OCI-LY1 (cell line): ENCODE results near the gene B4GALT5.

Experiments
- H2AFZ ChIP-seq: fragments of 200-600 bp; sonication (generic), shearing (Covaris generic); 2 replicates; pipeline ENCODE4 v1.6.0; 2014; ENCODE audit warnings: antibody characterized with exemption, mild to moderate bottlenecking, low read length
- H3F3A ChIP-seq: fragments of 200-600 bp; sonication (generic), shearing (Covaris generic); 2 replicates; pipeline ENCODE4 v1.6.0; 2014; ENCODE audit warnings: mild to moderate bottlenecking, antibody characterized with exemption, low read length, moderate library complexity; ENCODE audit not compliant: insufficient read depth
- H3K27ac ChIP-seq: fragments of 200-600 bp; sonication (generic); 2 replicates; pipeline ENCODE4 v1.5.1; 2014; ENCODE audit warnings: low read length, mixed run types, mild to moderate bottlenecking, low read depth; ENCODE audit not compliant: poor library complexity, severe bottlenecking
- H3K27me3 ChIP-seq: fragments of 200-600 bp; sonication (generic); 2 replicates; pipeline ENCODE4 v1.6.0; 2014; ENCODE audit warnings: antibody characterized with exemption, mild to moderate bottlenecking, low read length, moderate library complexity; ENCODE audit not compliant: insufficient read depth
- H3K36me3 ChIP-seq: fragments of 200-600 bp; sonication (generic); 2 replicates; pipeline ENCODE4 v1.6.1; 2014; ENCODE audit warnings: mild to moderate bottlenecking, antibody characterized with exemption, low read length, moderate library complexity, mixed read lengths; ENCODE audit not compliant: insufficient read depth
- H3K4me1 ChIP-seq: fragments of 200-600 bp; sonication (generic); 2 replicates; pipeline ENCODE4 v1.5.1; 2014; ENCODE audit warnings: mild to moderate bottlenecking, low read length, moderate library complexity; ENCODE audit not compliant: insufficient read depth, severe bottlenecking
- H3K4me2 ChIP-seq: fragments of 200-600 bp; sonication (generic), shearing (Covaris generic); 2 replicates; pipeline ENCODE4 v1.6.1; 2014; ENCODE audit warnings: low read length
- H3K4me3 ChIP-seq: fragments of 200-600 bp; sonication (generic); 2 replicates; pipeline ENCODE4 v1.5.1; 2014; ENCODE audit warnings: low read length, low read depth, mild to moderate bottlenecking, mixed read lengths; ENCODE audit not compliant: poor library complexity, severe bottlenecking
- H3K79me2 ChIP-seq: fragments of 200-600 bp; shearing (Covaris generic); 2 replicates; pipeline ENCODE4 v1.6.1; 2016; ENCODE audit warnings: mixed run types, low read length, mixed read lengths; ENCODE audit not compliant: insufficient read depth
- H3K9ac ChIP-seq: fragments of 200-600 bp; sonication (generic), shearing (Covaris generic); 2 replicates; pipeline ENCODE4 v1.6.1; 2014; ENCODE audit warnings: mild to moderate bottlenecking, low read length, mixed read lengths
- H3K9me2 ChIP-seq: fragments of 200-600 bp; sonication (generic), shearing (Covaris generic); 2 replicates; pipeline ENCODE4 v1.6.1; 2014; ENCODE audit warnings: low read depth, mild to moderate bottlenecking, low read length, mixed read lengths
- H3K9me3 ChIP-seq: fragments of 200-600 bp; shearing (Covaris generic); 2 replicates; pipeline ENCODE4 v1.6.1; 2014; ENCODE audit warnings: low read length, mixed read lengths
- H4K20me1 ChIP-seq: fragments of 200-600 bp; sonication (generic), shearing (Covaris generic); 2 replicates; pipeline ENCODE4 v1.6.0; 2016; ENCODE audit warnings: mild to moderate bottlenecking, low read length; ENCODE audit not compliant: insufficient read depth
- EZH2 ChIP-seq: fragments of 200-600 bp; sonication (generic), shearing (Covaris generic); IDR thresholded peaks from 2 replicates; pipeline ENCODE4 v1.8.0; 2017; ENCODE audit warnings: borderline replicate concordance, mixed run types, mild to moderate bottlenecking, antibody characterized with exemption, low read length, moderate library complexity, mixed read lengths
- TF ChIP-seq, protein P1 (sequence below): fragments of 200-600 bp; sonication (generic), shearing (Covaris generic); IDR thresholded peaks from 2 replicates; pipeline ENCODE4 v1.5.1; 2017; ENCODE audit warnings: mild to moderate bottlenecking, antibody characterized with exemption, low read length, moderate library complexity, mixed read lengths

B4GALT5 gene

GRCh38 chr20:49701916-49702315, 11.8 kb downstream of the B4GALT5 start:
- peak overlapping the region; percentile 51 for H3K4me3 ChIP-seq
- no peaks in the 10 kb centered on the region for H3K27me3 ChIP-seq
- no peaks in the 10 kb centered on the region for H4K20me1 ChIP-seq
- H3K79me2 ChIP-seq: peaks cover 81% of the 10 kb centered on the region
- no peaks in the 10 kb centered on the region for H3K9me3 ChIP-seq
- H3K4me2 ChIP-seq: peak overlapping the region; percentile 88
- H3K9me2 ChIP-seq: no peaks in the 10 kb centered on the region
- peaks cover 24% of the 10 kb centered on the region for H3F3A ChIP-seq
- H3K4me1 ChIP-seq: peaks cover 100% of the 10 kb centered on the region
- TF ChIP-seq, protein P1, sequence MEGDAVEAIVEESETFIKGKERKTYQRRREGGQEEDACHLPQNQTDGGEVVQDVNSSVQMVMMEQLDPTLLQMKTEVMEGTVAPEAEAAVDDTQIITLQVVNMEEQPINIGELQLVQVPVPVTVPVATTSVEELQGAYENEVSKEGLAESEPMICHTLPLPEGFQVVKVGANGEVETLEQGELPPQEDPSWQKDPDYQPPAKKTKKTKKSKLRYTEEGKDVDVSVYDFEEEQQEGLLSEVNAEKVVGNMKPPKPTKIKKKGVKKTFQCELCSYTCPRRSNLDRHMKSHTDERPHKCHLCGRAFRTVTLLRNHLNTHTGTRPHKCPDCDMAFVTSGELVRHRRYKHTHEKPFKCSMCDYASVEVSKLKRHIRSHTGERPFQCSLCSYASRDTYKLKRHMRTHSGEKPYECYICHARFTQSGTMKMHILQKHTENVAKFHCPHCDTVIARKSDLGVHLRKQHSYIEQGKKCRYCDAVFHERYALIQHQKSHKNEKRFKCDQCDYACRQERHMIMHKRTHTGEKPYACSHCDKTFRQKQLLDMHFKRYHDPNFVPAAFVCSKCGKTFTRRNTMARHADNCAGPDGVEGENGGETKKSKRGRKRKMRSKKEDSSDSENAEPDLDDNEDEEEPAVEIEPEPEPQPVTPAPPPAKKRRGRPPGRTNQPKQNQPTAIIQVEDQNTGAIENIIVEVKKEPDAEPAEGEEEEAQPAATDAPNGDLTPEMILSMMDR: no peak
- no peak for TF ChIP-seq EZH2
- no peak overlapping the region for H2AFZ ChIP-seq
- H3K36me3 ChIP-seq: no peaks in the 10 kb centered on the region
- H3K27ac ChIP-seq: peak overlapping the region; percentile 87
- peak overlapping the region; percentile 49; the same call in 1 of the 2 replicates for H3K9ac ChIP-seq

DNA sequence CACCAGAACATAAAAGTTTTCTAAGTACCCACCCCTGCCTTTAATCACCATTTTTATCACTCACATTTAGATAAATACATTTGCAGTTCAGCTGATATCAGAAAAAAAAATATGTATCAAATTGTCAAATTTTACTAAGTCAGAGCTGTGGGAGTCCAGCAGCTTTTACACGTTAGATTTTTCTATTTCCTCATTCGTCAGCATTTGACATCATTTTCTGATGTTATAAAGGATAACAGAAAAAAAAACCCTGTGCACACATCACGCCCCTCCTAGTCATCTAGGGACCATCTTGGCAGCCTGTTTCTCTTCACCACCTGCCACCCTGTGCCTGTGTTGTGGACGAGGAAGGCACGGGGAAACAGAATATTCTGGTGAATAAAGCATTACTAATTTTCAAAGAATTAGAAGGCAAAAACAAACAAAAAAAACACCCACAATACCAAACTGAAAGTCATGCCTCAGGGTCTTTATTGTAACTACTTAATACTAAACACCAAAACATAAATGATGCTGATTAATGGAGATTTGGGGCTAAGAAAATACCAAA, 12.4 kb downstream of the B4GALT5 start:
- Histone ChIP-seq H3K27ac (peak overlapping the region; percentile 87), H3K36me3 (no peaks in the 10 kb centered on the region), H3K79me2 (peaks cover 81% of the 10 kb centered on the region), H3K9me2 (no peaks in the 10 kb centered on the region), H2AFZ (no peak overlapping the region), H3F3A (peaks cover 24% of the 10 kb centered on the region), H3K4me1 (peaks cover 100% of the 10 kb centered on the region), H3K27me3 (no peaks in the 10 kb centered on the region), H3K9me3 (no peaks in the 10 kb centered on the region), H3K9ac (peak overlapping the region; percentile 49), H3K4me2 (peak overlapping the region; percentile 88), H3K4me3 (peak overlapping the region; percentile 26), H4K20me1 (no peaks in the 10 kb centered on the region)
- no peak for TF ChIP-seq EZH2
- TF ChIP-seq, protein P1: no peak

- H3F3A ChIP-seq: peaks cover 21% of the 10 kb centered on the region
- no peaks in the 10 kb centered on the region for H3K36me3 ChIP-seq
- peak overlapping the region; percentile 39 for H3K4me3 ChIP-seq
- no peak overlapping the region for H2AFZ ChIP-seq
- peaks cover 83% of the 10 kb centered on the region for H3K79me2 ChIP-seq
- H3K27me3 ChIP-seq: no peaks in the 10 kb centered on the region
- H3K9me3 ChIP-seq: no peaks in the 10 kb centered on the region
- H3K9ac ChIP-seq: peak overlapping the region; percentile 49
- no peaks in the 10 kb centered on the region for H3K9me2 ChIP-seq
- no peak for TF ChIP-seq EZH2
- TF ChIP-seq, protein P1: no peak
- H3K27ac ChIP-seq: peak overlapping the region; percentile 87
- peaks cover 100% of the 10 kb centered on the region for H3K4me1 ChIP-seq
- H3K4me2 ChIP-seq: peak overlapping the region; percentile 88
- no peaks in the 10 kb centered on the region for H4K20me1 ChIP-seq
Measured at GRCh38 chr20:49700411-49701185, 13.1 kb downstream of the B4GALT5 start.
